Psoas muscle (tissue), 8 donors: ENCODE results near the gene GRIA1. TPM values are rescaled to one million over a fixed set of nuclear protein-coding genes. Genes with fewer than 3 reads are reported as not detected.

Experiments
- ATAC-seq, 4 donors: fragments of 200-7000 bp; cut with Tn5 transposase; one replicate each; pipeline ENCODE4 v1.9.1; 2020; ENCODE audit warnings: moderate library complexity in 3 of 4, mild to moderate bottlenecking in 2 of 4
- DNase-seq, 2 donors: peaks; one replicate each; pipeline ENCODE4 v3.0.0-alpha.2; 2020
- H3K27ac ChIP-seq: fragments of 200-600 bp; one replicate; pipeline ENCODE4 v1.8.0; 2022
- H3K27me3 ChIP-seq, 3 donors: fragments of 200-600 bp in 1 of 3; one replicate each; pipeline versions ENCODE4 v1.6.1 to v1.8.0; 2013 to 2022; ENCODE audit warnings: low read length in 2 of 3, mild to moderate bottlenecking in 2 of 3, moderate library complexity in 1 of 3; ENCODE audit not compliant: insufficient read depth in 3 of 3
- H3K36me3 ChIP-seq, 2 donors: fragments of 200-600 bp in 1 of 2; one replicate each; pipeline versions ENCODE4 v1.6.1 to v1.8.0; 2013 to 2022; ENCODE audit warnings: low read depth in 1 of 2, mild to moderate bottlenecking in 1 of 2, moderate library complexity in 1 of 2; ENCODE audit not compliant: insufficient read depth in 1 of 2
- H3K4me1 ChIP-seq: fragments of 200-600 bp; one replicate; pipeline ENCODE4 v1.8.0; 2022
- H3K4me3 ChIP-seq: fragments of 200-600 bp; one replicate; pipeline ENCODE4 v1.8.0; 2022; ENCODE audit warnings: mild to moderate bottlenecking
- H3K9me3 ChIP-seq: fragments of 200-600 bp; one replicate; pipeline ENCODE4 v1.8.0; 2022
- WGBS, 3 donors: extraction: QIAGEN DNeasy Blood & Tissue Kit; methylation state at CpG; one replicate each; pipeline versions ENCODE4 v1.1.6 to v1.1.7; 2013; 5-methylcytosine and 5-hydroxymethylcytosine counted together
- intact Hi-C, 2 donors: fragments of 100-400 bp; cut with DNase I; formaldehyde crosslinking; loops; one replicate each; pipeline versions ENCODE4 v1.11.0 to v1.14.2; 2022
- polyA plus RNA-seq, 3 donors: library from polyadenylated mRNA; stranded (reverse); fragments of 200-250 nt; gene quantifications; one replicate each; pipeline ENCODE4 v1.2.3, GENCODE V29; 2013
- total RNA-seq, 4 donors: library from RNA; stranded (reverse); fragmentation: NEBNext Ultra II Directional in 2 of 4; extraction: Animal tissue kit (Norgen Biotek cat#: 25700) in 2 of 4; gene quantifications; one replicate each; pipeline versions ENCODE4 v1.2.1 to v1.2.4, GENCODE V29; 2021 to 2023
- TF ChIP-seq, protein P1 (sequence below): fragments of 200-600 bp; IDR thresholded peaks from one replicate; pipeline ENCODE4 v1.8.0; 2022; ENCODE audit warnings: antibody characterized with exemption
- donor health status: healthy with polysubstance abuse.
- donor health status: DM: no; HTN: no; CAD: no; lungs with moderate emphysema.
- donor health status: Bipolar disorder and iron deficiency.
- donor health status: healthy.
- donor health status: DM: yes; HTN: yes; CAD: no.
- donor health status: DM: no; HTN: no; CAD: no.
- donor health status: DM: no; HTN: no; CAD: no.
- donor health status: DM: yes; HTN: yes; CAD: no.

Gene GRIA1
- total and polyA plus RNA-seq, 7 donors: 0.03 to 0.49 (median 0.28) TPM; not detected in 2

DNA sequence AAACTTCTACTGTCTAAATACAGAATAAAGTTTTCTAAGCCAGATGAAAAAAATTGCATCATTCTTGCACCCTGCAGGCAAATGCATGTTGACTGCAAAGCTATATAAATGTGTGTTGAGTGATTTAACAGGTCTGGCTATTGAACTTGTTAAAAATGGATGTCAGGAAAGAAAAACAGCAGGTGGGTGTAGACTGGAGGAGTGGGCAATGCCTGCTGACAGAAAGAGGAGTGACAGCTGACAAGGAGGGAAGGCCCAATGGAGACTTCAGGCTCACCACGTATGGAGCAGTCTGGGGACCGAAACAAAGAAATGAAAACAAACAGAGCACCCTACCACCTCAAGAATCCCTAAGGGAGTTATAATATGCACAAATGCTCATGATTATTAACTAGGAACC is 127.8 kb downstream of the GRIA1 start:
- DNase-seq (no peak), ATAC-seq (no peak)
- no peaks in the 10 kb centered on the region for H3K9me3 ChIP-seq
- H3K4me1 ChIP-seq: no peaks in the 10 kb centered on the region
- H3K27ac ChIP-seq: no peak overlapping the region
- no peaks in the 10 kb centered on the region for H3K27me3 ChIP-seq
- TF ChIP-seq, protein P1, sequence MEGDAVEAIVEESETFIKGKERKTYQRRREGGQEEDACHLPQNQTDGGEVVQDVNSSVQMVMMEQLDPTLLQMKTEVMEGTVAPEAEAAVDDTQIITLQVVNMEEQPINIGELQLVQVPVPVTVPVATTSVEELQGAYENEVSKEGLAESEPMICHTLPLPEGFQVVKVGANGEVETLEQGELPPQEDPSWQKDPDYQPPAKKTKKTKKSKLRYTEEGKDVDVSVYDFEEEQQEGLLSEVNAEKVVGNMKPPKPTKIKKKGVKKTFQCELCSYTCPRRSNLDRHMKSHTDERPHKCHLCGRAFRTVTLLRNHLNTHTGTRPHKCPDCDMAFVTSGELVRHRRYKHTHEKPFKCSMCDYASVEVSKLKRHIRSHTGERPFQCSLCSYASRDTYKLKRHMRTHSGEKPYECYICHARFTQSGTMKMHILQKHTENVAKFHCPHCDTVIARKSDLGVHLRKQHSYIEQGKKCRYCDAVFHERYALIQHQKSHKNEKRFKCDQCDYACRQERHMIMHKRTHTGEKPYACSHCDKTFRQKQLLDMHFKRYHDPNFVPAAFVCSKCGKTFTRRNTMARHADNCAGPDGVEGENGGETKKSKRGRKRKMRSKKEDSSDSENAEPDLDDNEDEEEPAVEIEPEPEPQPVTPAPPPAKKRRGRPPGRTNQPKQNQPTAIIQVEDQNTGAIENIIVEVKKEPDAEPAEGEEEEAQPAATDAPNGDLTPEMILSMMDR: no peak
- H3K4me3 ChIP-seq: no peak overlapping the region
- H3K36me3 ChIP-seq: no peaks in the 10 kb centered on the region
- WGBS, 3 donors: 47 to 53% (median 48%) methylated on average over 2 of the region's 2 CpGs
- intact Hi-C loops: no loop called here

DNA sequence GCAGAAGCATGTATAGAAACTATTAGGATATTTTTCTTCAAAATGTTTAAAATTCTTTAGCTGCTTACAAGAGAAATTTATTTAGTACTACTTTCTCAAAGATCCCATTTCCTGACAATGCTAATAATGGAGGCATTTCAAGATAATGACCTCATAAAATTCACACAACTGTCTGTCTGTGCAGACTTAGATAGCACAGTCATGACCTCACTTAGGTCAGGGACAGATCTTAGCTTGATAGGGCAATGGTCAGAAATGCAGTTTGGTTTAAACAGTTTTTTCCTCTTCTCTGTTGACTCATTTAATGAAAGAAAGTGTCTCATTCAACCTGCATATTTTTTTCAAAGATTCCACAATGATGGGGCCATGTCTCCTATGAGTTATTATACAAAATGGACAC is 128.4 kb downstream of the GRIA1 start:
- no peaks in the 10 kb centered on the region for H3K36me3 ChIP-seq
- TF ChIP-seq, protein P1: no peak
- H3K27me3 ChIP-seq: no peaks in the 10 kb centered on the region
- ATAC-seq (no peak), DNase-seq (no peak)
- no peak overlapping the region for H3K27ac ChIP-seq
- H3K4me1 ChIP-seq: no peaks in the 10 kb centered on the region
- no peak overlapping the region for H3K4me3 ChIP-seq
- intact Hi-C loops: no loop called here
- no peaks in the 10 kb centered on the region for H3K9me3 ChIP-seq

DNA sequence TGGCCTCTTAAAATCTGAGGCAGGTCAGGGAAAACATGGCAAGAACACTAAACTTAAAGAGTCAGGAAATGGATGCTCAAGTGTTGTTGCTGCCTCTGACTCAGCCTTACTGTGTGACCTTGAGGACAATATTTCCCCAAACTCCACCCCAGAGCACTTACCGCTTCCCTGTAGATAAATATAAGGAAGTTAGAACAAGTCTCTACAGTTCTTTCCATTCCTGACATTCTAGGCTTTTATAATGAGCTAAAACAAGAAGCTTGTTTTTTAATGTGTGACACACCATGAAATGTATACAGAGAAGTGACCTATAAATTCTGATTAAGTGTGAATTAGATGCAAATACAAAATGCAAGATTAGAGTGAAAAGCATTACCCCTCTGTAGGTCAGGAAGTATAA is 129.3 kb downstream of the GRIA1 start:
- no peak overlapping the region for H3K4me3 ChIP-seq
- no peak overlapping the region for H3K27ac ChIP-seq
- no peaks in the 10 kb centered on the region for H3K36me3 ChIP-seq
- no peaks in the 10 kb centered on the region for H3K4me1 ChIP-seq
- no peak for ATAC-seq
- H3K27me3 ChIP-seq: no peaks in the 10 kb centered on the region
- no peak for DNase-seq
- no peaks in the 10 kb centered on the region for H3K9me3 ChIP-seq
- intact Hi-C loops: no loop called here
- TF ChIP-seq, protein P1: no peak
- WGBS, 3 donors: 65 to 85% (median 83%) methylated on average over 1 of the region's 1 CpG

DNA sequence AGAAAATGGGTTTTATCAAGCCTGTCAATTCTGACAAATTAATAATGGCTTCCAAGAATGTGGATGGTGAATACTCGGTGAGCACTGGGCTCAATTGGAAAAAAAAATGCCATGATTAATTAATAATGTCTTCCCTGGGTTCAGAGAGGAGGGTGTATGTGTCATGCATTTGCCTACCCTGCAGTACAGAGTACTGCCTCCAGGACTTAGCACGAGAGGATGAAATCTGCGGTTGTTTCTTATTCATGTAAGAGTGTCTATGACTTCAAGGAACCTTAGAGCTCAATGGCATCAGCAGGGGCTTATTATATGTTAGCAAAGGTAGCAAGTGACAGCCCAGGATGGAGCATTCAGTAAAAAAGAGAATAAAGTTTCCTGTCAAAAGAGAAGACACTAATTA is 132.7 kb downstream of the GRIA1 start:
- TF ChIP-seq, protein P1: no peak
- Histone ChIP-seq H3K4me3 (no peak overlapping the region), H3K9me3 (no peaks in the 10 kb centered on the region), H3K27ac (no peak overlapping the region), H3K27me3 (no peaks in the 10 kb centered on the region), H3K4me1 (no peaks in the 10 kb centered on the region), H3K36me3 (no peaks in the 10 kb centered on the region)
- intact Hi-C loops: no loop called here
- DNase-seq (no peak), ATAC-seq (no peak)
- 58 to 90% (median 84%) methylated on average over 3 of the region's 3 CpGs for WGBS, 3 donors

DNA sequence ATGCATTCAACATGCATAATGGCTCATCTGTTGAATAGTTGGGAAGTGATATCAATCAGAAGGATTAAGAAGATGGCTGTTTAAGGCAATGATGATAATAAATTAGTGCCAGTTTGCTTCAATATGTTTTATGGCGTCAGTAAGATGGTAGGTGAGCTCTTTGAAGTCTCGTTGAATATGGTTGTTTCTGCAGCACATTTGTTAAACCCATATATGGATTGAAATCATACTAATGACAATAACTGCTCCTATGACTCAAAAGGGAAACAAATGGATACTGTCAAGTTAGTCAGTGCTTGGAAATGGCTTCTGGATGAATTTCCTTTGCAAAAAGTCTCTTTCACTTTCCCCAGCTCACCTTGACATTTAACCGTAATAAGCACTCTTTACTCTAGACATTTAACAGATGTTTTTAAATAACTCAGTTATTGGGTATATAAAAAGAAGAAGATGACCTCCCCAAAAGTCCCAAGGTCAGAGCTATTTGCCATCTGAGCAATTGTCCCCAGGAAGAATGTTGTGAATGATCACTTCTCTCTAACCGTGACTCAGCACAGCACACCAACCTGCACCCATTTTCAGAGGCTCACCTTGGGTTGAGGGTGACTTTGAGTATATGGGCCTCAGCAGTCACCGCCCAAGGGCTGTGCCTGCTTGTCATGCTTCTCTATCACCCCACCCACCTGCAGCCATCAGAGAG is 133.4 kb downstream of the GRIA1 start:
- intact Hi-C loops: no loop called here
- TF ChIP-seq, protein P1: no peak
- no peaks in the 10 kb centered on the region for H3K9me3 ChIP-seq
- no peak for ATAC-seq
- no peaks in the 10 kb centered on the region for H3K4me1 ChIP-seq
- H3K27ac ChIP-seq: no peak overlapping the region
- no peaks in the 10 kb centered on the region for H3K27me3 ChIP-seq
- DNase-seq: no peak
- H3K36me3 ChIP-seq: no peaks in the 10 kb centered on the region
- no peak overlapping the region for H3K4me3 ChIP-seq
- 72 to 75% (median 74%) methylated on average over 5 of the region's 5 CpGs for WGBS, 3 donors
